GM12878 (cell line): ENCODE results near the gene ARHGAP19. TPM values are rescaled to one million over a fixed set of nuclear protein-coding genes. Genes with fewer than 3 reads are reported as not detected.

Experiments
- ATAC-seq: fragments of 200-7000 bp; cut with Tn5 transposase; 3 replicates; pipeline ENCODE4 v1.9.1; 2020; ENCODE audit warnings: mild to moderate bottlenecking, moderate library complexity
- BruUV-seq: library from RNA; stranded (reverse); fragments of 400-500 nt; replicated peaks from 2 replicates; lab custom pipeline; 2021; lab: Mats Ljungman, UMichigan
- CTCF ChIA-PET: fragments of 300-600 bp; sonication (Branson Sonifier 250); formaldehyde crosslinking; extraction: SDS; loops from one replicate; lab custom pipeline; 2021; ENCODE audit warnings: inconsistent platforms; lab: Yijun Ruan, JAX
- POLR2A ChIA-PET: fragments of 350-600 bp; formaldehyde crosslinking; extraction: SDS; loops from one replicate; lab custom pipeline; 2021; ENCODE audit warnings: inconsistent platforms; lab: Charles Lee
- RAD21 ChIA-PET: fragments of 300-600 bp; sonication (Branson Sonifier 250); formaldehyde crosslinking; loops from one replicate; lab custom pipeline; 2023; ENCODE audit warnings: antibody characterized with exemption; ENCODE audit not compliant: unreplicated experiment; lab: Charles Lee
- SMC1A ChIA-PET: fragments of 300-600 bp; sonication (Branson Sonifier 250); formaldehyde crosslinking; loops from one replicate; lab custom pipeline; 2023; ENCODE audit not compliant: unreplicated experiment, uncharacterized antibody; lab: Charles Lee
- DNase-seq: peaks from one replicate; pipeline ENCODE4 v3.0.0-alpha.2; 2011; ENCODE audit warnings: low read depth, low spot score
- FAIRE-seq: peaks from 3 replicates; lab custom pipeline; 2011; peaks lifted over from hg19 to GRCh38; lab: Jason Lieb, UNC
- H2AFZ ChIP-seq: 2 replicates; pipeline ENCODE4 v1.6.0; 2011; ENCODE audit warnings: low read depth, low read length, control low read depth; ENCODE audit not compliant: control insufficient read depth
- H3K27ac ChIP-seq: 2 replicates; pipeline ENCODE4 v1.5.1; 2011; ENCODE audit warnings: control low read depth; ENCODE audit not compliant: control insufficient read depth, insufficient read depth
- H3K27me3 ChIP-seq, 2 experiments: replicated peaks in 1 of 2; 2 replicates each; pipeline versions ENCODE4 v1.6.0 to v1.6.1; 2011; ENCODE audit warnings: low read length in 1 of 2; ENCODE audit not compliant: control insufficient read depth in 2 of 2, insufficient read depth in 2 of 2
- H3K36me3 ChIP-seq, 2 experiments: 2 replicates each; pipeline ENCODE4 v1.5.1; 2011; ENCODE audit warnings: low read length in 1 of 2; ENCODE audit not compliant: control insufficient read depth in 2 of 2, insufficient read depth in 2 of 2
- H3K4me1 ChIP-seq: 2 replicates; pipeline ENCODE4 v1.6.1; 2011; ENCODE audit warnings: mild to moderate bottlenecking, low read length, moderate library complexity, mixed read lengths; ENCODE audit not compliant: control insufficient read depth, insufficient read depth
- H3K4me2 ChIP-seq: 2 replicates; pipeline ENCODE4 v1.6.0; 2011; ENCODE audit warnings: control low read depth; ENCODE audit not compliant: control insufficient read depth, insufficient read depth
- H3K4me3 ChIP-seq: fragments of 200-600 bp; sonication (generic); 2 replicates; pipeline ENCODE4 v1.5.1; 2016
- H3K79me2 ChIP-seq: 2 replicates; pipeline ENCODE4 v1.6.0; 2011; ENCODE audit warnings: low read length; ENCODE audit not compliant: control insufficient read depth, insufficient read depth
- H3K9ac ChIP-seq: 2 replicates; pipeline ENCODE4 v1.8.0; 2011; ENCODE audit warnings: low read length, control low read depth, mixed read lengths; ENCODE audit not compliant: control insufficient read depth, insufficient read depth
- H3K9me3 ChIP-seq: replicated peaks from 3 replicates; pipeline ENCODE4 v1.5.1; 2011; ENCODE audit warnings: mild to moderate bottlenecking, low read length; ENCODE audit not compliant: control insufficient read depth, insufficient read depth
- H4K20me1 ChIP-seq: 2 replicates; pipeline ENCODE4 v1.6.0; 2011; ENCODE audit not compliant: control insufficient read depth, insufficient read depth
- ELK1 ChIP-seq: IDR thresholded peaks from 2 replicates; pipeline ENCODE4 v1.6.1; 2012; ENCODE audit warnings: low read depth, low read length, improper control_type of control experiment
- FOXM1 ChIP-seq: IDR thresholded peaks from 2 replicates; pipeline ENCODE4 v1.6.1; 2012; ENCODE audit warnings: low read depth, mild to moderate bottlenecking, inconsistent platforms, low read length, moderate library complexity
- GABPA ChIP-seq: IDR thresholded peaks from 2 replicates; pipeline ENCODE4 v1.6.1; 2014; ENCODE audit warnings: antibody characterized with exemption, low read depth, mild to moderate bottlenecking, inconsistent platforms
- IRF5 ChIP-seq: fragments of 450-650 bp; IDR thresholded peaks from 2 replicates; pipeline ENCODE4 v1.6.1; 2017; ENCODE audit warnings: borderline replicate concordance
- LARP7 ChIP-seq: fragments of 450-650 bp; IDR thresholded peaks from 2 replicates; pipeline ENCODE4 v1.6.1; 2017; ENCODE audit warnings: mild to moderate bottlenecking
- NR2C1 ChIP-seq: fragments of 450-650 bp; IDR thresholded peaks from 2 replicates; pipeline ENCODE4 v1.6.1; 2017; ENCODE audit warnings: antibody characterized with exemption, mild to moderate bottlenecking, moderate library complexity
- PBX3 ChIP-seq: IDR thresholded peaks from 2 replicates; pipeline ENCODE4 v1.6.1; 2011; ENCODE audit warnings: mild to moderate bottlenecking, low read depth, low read length, moderate library complexity; ENCODE audit not compliant: insufficient replicate concordance
- POLR2AphosphoS5 ChIP-seq: IDR thresholded peaks from 2 replicates; pipeline ENCODE4 v1.6.1; 2011; ENCODE audit warnings: mild to moderate bottlenecking, low read length, inconsistent platforms
- RAD21 ChIP-seq: IDR thresholded peaks from 2 replicates; pipeline ENCODE4 v1.6.1; 2011; ENCODE audit warnings: mild to moderate bottlenecking, low read depth, low read length, moderate library complexity; ENCODE audit not compliant: insufficient read depth
- RBBP5 ChIP-seq: fragments of 200-600 bp; sonication (generic); conservative IDR thresholded peaks from 2 replicates; pipeline ENCODE4 v1.6.1; 2016
- SIN3A ChIP-seq: IDR thresholded peaks from 2 replicates; pipeline ENCODE4 v1.6.1; 2012; ENCODE audit warnings: low read depth, low read length, improper control_type of control experiment
- SMAD5 ChIP-seq: IDR thresholded peaks from 2 replicates; pipeline ENCODE4 v1.6.1; 2016; ENCODE audit warnings: antibody characterized with exemption, low read depth
- STAT1 ChIP-seq: fragments of 450-650 bp; conservative IDR thresholded peaks from 2 replicates; pipeline ENCODE4 v1.6.1; 2014; ENCODE audit warnings: antibody characterized with exemption, mild to moderate bottlenecking
- TBL1XR1 ChIP-seq: IDR thresholded peaks from 2 replicates; pipeline ENCODE4 v1.6.1; 2012; ENCODE audit warnings: low read depth, low read length, improper control_type of control experiment
- TCF7 ChIP-seq: IDR thresholded peaks from 2 replicates; pipeline ENCODE4 v1.6.1; 2014; ENCODE audit warnings: antibody characterized with exemption, borderline replicate concordance
- ZNF384 ChIP-seq: IDR thresholded peaks from 2 replicates; pipeline ENCODE4 v1.6.1; 2012; ENCODE audit warnings: low read depth, mild to moderate bottlenecking, low read length, improper control_type of control experiment, borderline replicate concordance
- ZNF687 ChIP-seq: fragments of 450-650 bp; IDR thresholded peaks from 2 replicates; pipeline ENCODE4 v1.6.1; 2017; ENCODE audit warnings: mild to moderate bottlenecking, moderate library complexity
- ZSCAN29 ChIP-seq: fragments of 450-650 bp; IDR thresholded peaks from 2 replicates; pipeline ENCODE4 v1.6.1; 2017; ENCODE audit warnings: mild to moderate bottlenecking, moderate library complexity
- WGBS: methylation state at CpG from one replicate; pipeline ENCODE4 v1.1.6; 2016; ENCODE audit warnings: low lambda C conversion rate; ENCODE audit not compliant: insufficient replicate concordance, insufficient coverage; ENCODE audit errors: missing lambda C conversion rate; 5-methylcytosine and 5-hydroxymethylcytosine counted together
- in situ Hi-C: fragments of 300-500 bp; cut with MboI; formaldehyde crosslinking; loops from 9 replicates; pipeline ENCODE4 v1.14.3; 2018; ENCODE audit warnings: mixed read lengths
- intact Hi-C: fragments of 100-400 bp; cut with micrococcal nuclease; formaldehyde crosslinking; loops from one replicate; pipeline ENCODE4 v1.14.2; 2022; ENCODE audit not compliant: unreplicated experiment
- polyA plus RNA-seq, 11 experiments: library from polyadenylated mRNA; depleted of rRNA in 4 of 11; unstranded in 6 of 11; stranded (reverse) in 5 of 11; fragments of >200 nt; fragmentation: Nextera tagmentation in 4 of 11; fragmentation: Illumina TruSeq in 1 of 11; extraction: Ambion mirVana in 4 of 11; extraction: Trizol in 1 of 11; gene quantifications; 1 replicate in 1 of 11; 2 replicates in 10 of 11; pipeline versions ENCODE4 v1.2.1 to v1.2.3, GENCODE V29; 2011 to 2016; ENCODE audit warnings: inconsistent platforms in 2 of 11, missing spikeins in 2 of 11, low read depth in 1 of 11
- total RNA-seq, 4 experiments: library from RNA; depleted of rRNA in 3 of 4; stranded (reverse); fragments of >200 nt in 3 of 4; fragmentation: Illumina TruSeq in 1 of 4; extraction: Trizol in 1 of 4; gene quantifications; 2 replicates each; pipeline versions ENCODE4 v1.2.1 to v1.2.3, GENCODE V29; 2013 to 2021

The ARHGAP19 gene
- total and polyA plus RNA-seq, 10 of the 15 experiments (the other 5 are each of a cell fraction or from before 2014, with no cell fraction given) = 13.3 to 40.7 (median 22.6) TPM

- ChIA-PET POLR2A (interaction anchor here (1.0 kb wide), 1 partner anchor 10 kb away, joined by 3 read pairs; no protein-coding TSS in a partner anchor), SMC1A (no interaction called here), CTCF (no interaction called here), RAD21 (no interaction called here)
- H3K27ac ChIP-seq = no peak overlapping the region
- ATAC-seq = no peak
- no TSS peak for BruUV-seq
- H3K4me1 ChIP-seq = peaks cover 12% of the 10 kb centered on the region
- intact Hi-C loops (loop anchor here (5.0 kb wide), 1 partner anchor 37 kb away; the partner anchor contains the start of gene ARHGAP19), in situ Hi-C loops (no loop called here)
- no peak overlapping the region for H3K4me3 ChIP-seq
- H3K27me3 ChIP-seq = no peaks in the 10 kb centered on the region
- no peaks in the 10 kb centered on the region; the same call in 1 of the 2 replicates for H4K20me1 ChIP-seq
- no peak overlapping the region for H3K9ac ChIP-seq
- TF ChIP-seq TBL1XR1 (no peak), ZNF687 (no peak), NR2C1 (no peak), RBBP5 (no peak), GABPA (no peak), IRF5 (no peak), STAT1 (no peak), SIN3A (no peak), LARP7 (no peak), POLR2AphosphoS5 (no peak), ELK1 (no peak), RAD21 (no peak), ZSCAN29 (no peak), TCF7 (no peak), PBX3 (no peak), ZNF384 (no peak), FOXM1 (no peak), SMAD5 (no peak)
- no peak for DNase-seq
- no peaks in the 10 kb centered on the region for H3K79me2 ChIP-seq
- no peak overlapping the region for H2AFZ ChIP-seq
- no peak overlapping the region for H3K4me2 ChIP-seq
- WGBS = 95% methylated on average over 5 of the region's 5 CpGs
- no peaks in the 10 kb centered on the region for H3K36me3 ChIP-seq
- no peaks in the 10 kb centered on the region for H3K9me3 ChIP-seq
- FAIRE-seq = no peak
These were observed 37.3 kb upstream of the ARHGAP19 start for GRCh38 chr10:97329766-97330165.
